GM21723 (cell line): Measurements from ENCODE around the gene ALS2CL.
A peak's percentile ranks its signal among the peaks of the same experiment; 100 is the strongest.

ENCODE experiments used
- ATAC-seq: cut with Tn5 transposase; IDR thresholded peaks from one replicate; pipeline ENCODE4 v1.9.1; 2021; ENCODE audit warnings: mild to moderate bottlenecking, moderate library complexity; ENCODE audit not compliant: unreplicated experiment

ALS2CL gene

GRCh38 chr3:46716461-46717441 lies 23.3 kb upstream of the ALS2CL start:
- no peak for ATAC-seq

DNA sequence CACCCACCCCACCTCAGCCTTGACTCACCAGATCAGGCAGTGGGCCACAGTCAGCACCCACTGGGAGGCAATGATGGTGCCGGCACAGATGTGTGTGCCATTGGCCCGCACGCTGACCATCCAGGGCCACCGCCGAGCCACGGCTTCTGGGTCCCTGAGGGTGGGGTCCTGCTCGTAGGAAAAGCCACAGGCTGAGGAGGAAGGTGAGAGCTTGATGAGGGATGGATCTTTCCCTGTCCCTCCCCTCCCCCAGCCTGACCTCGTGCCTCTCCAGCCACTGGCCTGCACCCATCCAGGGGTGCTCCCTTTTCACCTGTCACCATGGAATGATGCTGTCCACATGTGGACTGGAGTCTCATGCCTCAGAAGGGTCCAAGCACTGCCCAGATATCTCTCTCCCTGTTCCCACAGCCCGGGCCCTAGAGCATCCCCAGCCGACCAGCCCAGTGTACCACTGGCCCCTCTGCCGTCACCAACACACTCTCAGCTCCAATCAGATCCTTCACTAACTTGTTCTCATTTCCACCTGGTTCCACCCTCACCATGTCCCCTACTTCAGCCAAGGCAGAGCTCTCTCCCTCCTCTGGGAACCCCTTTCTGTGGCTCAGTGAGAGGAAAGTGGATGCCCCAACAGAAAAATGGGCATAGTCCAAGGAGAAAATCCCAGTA lies 22.2 kb upstream of the ALS2CL start:
- ATAC-seq: no peak

- ATAC-seq: no peak
These were observed 21.4 kb upstream of the ALS2CL start for GRCh38 chr3:46714728-46715506.

GRCh38 chr3:46713898-46714552 lies 20.5 kb upstream of the ALS2CL start:
- peak; percentile 64 for ATAC-seq

DNA sequence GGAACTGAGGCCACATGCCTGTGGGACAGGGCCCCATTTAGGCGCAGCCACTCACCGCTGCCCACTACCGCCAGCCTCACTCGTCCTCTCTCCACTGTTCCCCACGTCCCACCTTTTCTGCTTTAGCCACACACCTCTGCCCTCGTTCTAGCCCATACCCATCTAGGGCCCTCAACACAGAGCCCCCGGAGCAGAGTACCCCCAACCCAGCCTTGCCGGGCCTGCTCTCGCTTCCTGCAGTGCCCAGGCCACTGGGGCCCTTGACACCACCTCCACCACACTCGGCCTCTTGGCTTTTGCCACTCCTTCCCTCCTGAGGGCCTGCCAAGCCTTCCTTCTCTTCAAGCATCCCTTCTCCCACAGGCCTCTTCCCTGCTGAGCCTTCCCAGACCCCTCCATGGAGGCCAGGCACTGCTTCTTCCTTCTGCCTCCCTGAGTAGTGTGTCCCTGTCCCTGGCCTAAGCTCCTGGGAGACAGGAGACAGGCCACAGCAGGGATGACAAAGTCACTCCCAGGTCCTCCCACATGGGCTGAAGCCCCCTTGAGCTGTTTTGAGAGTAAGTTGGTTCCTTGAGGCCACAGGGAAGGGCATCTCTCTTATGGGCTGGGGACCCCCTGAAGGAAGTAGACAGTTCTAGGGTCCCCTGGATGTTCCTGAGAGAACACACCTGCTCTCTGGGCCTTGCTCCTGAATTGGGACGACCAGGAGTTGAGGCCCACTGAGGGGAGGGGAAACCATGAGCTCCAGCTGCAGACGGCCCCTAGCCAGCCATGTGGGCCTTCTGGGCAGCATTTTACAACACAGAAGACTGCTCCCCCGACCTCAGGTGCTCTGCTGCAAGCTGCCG lies 19.8 kb upstream of the ALS2CL start:
- no peak for ATAC-seq

DNA sequence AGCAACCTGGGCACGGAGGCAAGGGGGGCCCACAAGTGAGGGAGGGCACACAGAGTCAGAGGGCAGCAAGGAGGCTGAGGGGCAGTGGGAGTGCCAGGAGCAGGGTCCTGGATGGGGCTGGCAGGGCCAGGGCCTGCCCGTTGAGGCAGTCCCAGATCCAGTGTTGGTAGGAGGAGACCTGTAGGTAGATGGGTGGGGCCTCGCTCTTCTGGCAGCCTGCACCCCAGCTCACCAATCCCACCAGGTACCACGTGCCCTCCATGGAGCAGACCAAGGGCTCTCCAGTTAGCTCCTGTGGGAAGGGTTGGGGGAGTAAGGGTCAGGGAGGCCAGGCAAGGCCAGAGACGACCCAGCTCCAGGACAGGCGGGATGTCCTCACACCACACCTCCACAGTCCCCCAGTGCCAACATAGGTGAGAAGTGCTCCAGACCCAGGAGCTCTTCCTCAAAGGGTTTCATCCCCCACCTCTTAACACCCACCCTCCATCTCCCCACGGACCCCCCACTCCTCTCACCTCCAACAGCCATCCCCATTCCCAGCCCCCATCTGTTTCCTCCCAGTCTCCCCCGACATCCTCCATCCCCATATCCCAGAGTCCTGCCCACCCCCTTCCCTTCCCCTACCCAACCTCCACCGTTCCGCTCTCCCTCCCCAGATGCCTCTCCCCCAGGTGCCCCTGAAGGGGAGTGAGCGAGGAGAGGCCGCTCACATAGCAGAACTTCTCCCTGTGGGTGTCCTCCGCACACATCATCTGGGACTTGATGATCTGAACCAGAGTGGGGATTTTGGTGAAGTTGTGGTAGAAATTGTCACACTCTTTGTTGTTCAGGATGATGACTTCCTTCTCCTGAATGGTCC lies 18.9 kb upstream of the ALS2CL start:
- ATAC-seq: no peak

GRCh38 chr3:46711760-46712159 lies 18.3 kb upstream of the ALS2CL start:
- no peak for ATAC-seq

GRCh38 chr3:46711305-46711704 lies 17.8 kb upstream of the ALS2CL start:
- no peak for ATAC-seq

DNA sequence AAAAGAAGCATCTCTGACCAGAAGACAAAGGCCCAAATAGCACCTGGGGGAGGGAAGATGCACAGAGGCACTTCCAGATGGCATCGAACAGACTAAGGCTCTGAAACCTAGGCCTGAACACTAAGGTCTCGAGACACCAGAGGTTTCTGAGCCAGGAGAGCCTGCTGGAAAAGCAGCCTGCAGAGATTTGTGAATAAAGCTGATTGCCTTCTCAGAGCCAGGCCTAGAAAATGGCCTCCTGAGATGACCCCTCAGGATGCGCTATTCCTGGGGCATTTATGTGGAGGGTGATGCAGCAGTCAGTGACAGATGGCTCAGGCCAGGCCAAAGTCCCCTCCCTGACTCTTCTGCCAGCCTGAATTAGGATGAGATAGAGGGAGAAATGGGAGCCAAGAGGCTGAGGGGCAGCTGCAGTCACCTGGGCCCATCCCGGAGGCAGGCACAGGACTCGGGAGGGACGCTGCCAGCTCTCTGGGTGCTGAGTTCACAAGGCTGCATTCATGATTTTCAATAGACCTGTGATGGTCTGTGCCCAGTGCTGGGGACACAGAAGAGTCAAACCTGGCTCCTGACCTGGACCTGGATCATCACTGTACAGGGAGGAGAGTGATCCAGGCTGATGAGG lies 17.3 kb upstream of the ALS2CL start:
- ATAC-seq: no peak

DNA sequence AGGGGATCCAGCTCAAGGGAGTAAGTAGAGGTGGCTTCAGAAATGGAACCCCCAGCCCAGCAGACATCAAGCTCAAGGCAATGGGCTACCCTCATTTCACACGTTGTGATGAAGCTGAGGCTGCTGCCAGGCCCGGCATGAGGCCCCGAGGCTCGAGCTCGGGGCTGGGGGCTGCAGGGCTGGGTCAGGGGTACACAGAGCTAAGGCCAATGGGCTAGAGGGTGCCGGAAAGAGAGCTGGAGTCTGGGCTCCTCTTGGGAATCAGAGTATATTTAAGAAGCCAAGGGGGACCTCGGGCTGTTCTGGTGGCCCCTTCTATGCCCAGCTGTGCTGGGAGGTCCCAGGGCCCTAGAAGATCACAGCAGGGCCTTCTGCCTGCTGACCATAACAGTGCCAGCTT lies 16.8 kb upstream of the ALS2CL start:
- ATAC-seq: no peak

DNA sequence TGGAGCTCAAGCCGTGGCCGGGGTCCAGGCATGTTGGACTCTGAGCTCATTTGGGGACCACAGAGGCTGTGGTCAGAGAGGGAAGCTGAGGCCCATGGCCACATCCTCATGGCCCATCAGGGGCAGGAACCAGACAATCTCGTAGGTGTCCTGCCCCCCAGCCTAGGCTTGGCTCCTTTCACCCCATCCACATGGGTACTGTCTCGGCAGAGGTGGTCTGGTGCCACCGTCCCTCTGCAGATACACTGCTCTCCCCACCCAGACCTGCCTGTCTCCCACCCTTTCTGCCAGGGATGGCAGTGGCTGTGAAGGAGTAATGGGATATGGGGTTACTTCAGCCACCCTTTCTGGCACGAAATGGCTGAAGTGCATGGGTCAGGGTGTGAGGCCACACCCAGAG lies 16.2 kb upstream of the ALS2CL start:
- no peak for ATAC-seq

- no peak for ATAC-seq
These were observed 15.7 kb upstream of the ALS2CL start for GRCh38 chr3:46709157-46709654.

DNA sequence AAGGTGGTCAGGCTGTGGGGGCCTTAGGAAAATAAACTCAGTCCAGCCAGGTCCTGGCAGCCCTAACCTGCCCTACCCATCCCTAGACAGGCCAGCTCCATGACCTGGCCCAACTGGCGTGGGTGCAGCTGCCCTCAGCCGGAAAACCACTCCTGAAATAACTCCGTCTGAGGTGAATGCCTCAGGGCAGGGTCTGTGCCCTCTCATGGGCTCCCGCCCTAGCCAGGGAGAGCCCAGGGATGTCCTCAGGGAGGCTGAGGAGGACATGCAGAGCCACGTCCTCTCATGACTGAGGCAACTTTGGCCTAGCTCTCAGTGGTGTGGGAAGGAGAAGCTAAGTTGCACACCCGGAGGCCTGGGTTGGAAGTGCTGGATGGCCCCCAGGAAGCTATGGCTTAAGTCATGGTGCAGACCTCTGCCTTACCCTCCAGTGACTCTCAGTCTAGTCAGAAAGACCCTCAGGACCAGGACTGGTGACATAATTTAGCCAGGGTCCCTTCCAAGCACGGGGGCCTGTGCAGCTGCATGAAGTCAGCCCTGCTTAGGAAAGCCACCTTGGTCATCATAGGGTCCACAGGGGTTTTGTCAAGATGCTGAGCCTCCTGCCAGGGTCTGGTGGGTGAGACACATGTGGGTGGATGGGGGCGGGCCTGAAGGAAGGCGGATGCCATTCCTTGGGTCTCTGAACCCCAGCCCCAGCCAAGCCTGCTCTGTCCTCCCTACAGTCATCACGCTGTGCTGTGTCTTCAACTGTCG lies 15.1 kb upstream of the ALS2CL start:
- ATAC-seq: no peak

DNA sequence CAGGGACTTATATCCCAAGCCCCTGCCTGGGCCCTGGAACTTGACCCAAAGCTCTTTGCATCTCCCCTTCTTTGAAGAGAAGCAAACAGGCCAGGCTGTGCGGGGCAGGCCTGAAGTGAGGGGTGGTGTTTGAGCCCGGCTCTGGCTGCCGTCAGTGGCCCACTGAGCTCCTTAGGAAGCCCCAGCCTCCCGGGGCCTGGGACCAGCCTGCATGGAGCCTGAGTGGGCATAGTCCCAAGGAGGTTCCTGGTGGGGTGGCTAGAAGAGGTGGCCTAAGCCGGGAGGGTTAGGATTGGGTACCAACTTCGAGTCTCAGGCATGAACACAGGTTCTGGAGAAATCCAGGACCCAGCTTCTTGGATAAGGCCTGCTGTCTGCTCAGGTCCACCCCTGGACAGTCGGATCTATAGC lies 14.1 kb upstream of the ALS2CL start:
- no peak for ATAC-seq

DNA sequence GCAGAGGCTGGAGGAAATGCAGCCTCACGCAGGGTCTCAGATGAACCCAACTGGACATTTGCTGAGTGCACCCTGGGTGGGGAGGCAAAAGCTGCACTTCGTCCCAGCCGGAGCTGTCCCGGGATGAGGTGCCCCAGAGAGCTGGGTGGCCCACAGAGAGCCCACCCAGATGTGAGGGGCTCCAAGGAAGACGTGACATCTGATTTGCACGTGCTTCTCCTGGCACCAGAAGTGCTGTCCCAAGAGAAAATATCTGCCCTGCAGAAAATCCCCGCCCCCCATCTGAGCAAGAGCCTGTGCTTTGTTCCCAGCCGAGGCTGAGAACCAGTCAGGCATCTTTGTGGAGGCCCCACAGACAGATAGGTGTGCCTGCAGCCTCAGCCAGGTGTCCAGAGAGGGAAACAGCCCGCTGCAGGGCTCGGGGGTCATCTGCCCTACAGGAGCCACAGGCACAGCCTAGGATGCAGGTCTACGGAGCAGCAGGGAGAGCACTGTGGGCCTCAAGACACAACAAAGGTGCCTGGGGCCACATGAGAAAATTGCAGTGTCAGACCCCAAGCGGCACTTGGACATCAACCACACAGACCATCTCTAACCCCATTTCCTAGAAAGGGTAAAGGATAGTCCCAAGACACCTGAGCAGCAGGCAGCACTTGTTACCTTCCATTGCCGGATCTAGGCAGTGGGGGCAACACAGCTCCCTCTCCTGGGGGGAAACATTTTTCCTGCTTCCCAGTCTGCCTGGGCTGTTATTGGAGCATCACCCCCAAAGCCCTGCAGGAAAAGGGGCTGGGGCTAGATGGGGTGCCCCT lies 13.5 kb upstream of the ALS2CL start:
- no peak for ATAC-seq

- ATAC-seq: no peak
These were observed 12.5 kb upstream of the ALS2CL start for GRCh38 chr3:46705751-46706552.
